ENCODE data around the gene RSPH1. TPM values are rescaled to one million over a fixed set of nuclear protein-coding genes. Genes with fewer than 3 reads are reported as not detected.

The RSPH1 gene
- total RNA-seq, 2 donors from 2014 or later = 0.19 TPM; not detected in 1

- DNase-seq (ENCODE audit: low spot score) = peak; percentile 61
- intact Hi-C loops (cut with DNase I) = no loop called here
These were observed 37.4 kb upstream of the RSPH1 start for GRCh38 chr21:42533306-42533962.

- intact Hi-C loops (cut with DNase I) = no loop called here
- DNase-seq (ENCODE audit: low spot score) = peak; percentile 94
These were observed 36.6 kb upstream of the RSPH1 start for GRCh38 chr21:42532466-42533181.

- no peak for DNase-seq (ENCODE audit: low spot score)
- intact Hi-C loops (cut with DNase I) = no loop called here
These were observed 35.7 kb upstream of the RSPH1 start for GRCh38 chr21:42531771-42532170.

DNA sequence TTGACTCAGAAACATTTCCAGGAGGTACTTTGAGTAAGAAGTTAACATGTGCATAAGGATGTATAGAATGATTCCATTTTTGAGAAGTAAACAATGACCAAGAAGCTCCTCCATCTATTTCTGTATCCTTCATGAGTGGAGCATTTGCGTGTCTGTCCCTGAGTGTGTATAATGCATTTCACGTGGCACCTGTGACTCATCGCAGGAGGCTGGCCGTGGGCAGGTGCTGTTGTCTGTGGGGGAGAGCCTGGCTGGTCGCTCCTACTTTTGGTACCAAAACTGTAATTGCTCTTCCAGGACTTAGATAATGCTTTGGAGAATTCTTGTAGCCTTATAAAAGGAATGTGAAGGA lies 34.1 kb upstream of the RSPH1 start:
- intact Hi-C loops (cut with DNase I) = no loop called here
- no peak for DNase-seq (ENCODE audit: low spot score)

GRCh38 chr21:42527489-42528158 lies 31.6 kb upstream of the RSPH1 start:
- DNase-seq (ENCODE audit: low spot score) = no peak
- intact Hi-C loops (cut with DNase I) = no loop called here

DNA sequence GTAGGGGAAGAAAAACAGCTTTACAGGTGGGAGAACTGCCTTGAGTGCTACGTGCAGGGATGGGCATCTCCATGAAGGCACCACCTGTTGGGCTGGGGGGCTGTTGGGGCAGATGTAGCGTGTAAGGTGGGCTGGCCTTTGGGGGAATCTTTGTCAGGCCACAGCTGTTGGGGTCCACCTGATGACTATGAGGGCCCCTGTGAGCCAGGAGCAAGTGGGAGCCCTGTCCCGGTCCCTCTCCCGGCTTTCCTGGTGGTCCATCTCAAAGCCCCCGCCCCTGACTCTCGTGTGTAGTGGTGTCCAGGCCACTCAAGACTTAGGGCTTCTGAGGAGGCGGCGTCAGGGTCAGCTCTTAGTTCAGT lies 31.1 kb upstream of the RSPH1 start:
- no peak for DNase-seq (ENCODE audit: low spot score)
- intact Hi-C loops (cut with DNase I) = no loop called here

DNA sequence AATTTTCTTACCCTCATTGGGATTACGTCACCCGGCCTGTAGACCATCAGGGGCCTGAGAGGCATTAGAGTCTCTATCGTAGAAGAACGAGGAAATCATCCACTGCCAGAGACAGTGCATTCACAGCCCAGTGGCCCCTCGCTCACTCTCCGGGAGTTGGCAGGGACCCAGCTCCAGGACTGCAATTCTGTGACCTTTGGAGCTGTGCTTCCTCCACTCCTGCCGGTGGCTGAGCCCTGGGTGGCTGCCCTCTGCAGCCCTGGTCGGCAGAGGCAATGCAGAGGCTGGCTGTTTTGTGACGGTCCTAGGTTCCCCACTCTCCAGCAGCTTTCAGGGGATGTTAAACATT lies 30.3 kb upstream of the RSPH1 start:
- no peak for DNase-seq (ENCODE audit: low spot score)
- intact Hi-C loops (cut with DNase I) = no loop called here

GRCh38 chr21:42525676-42526378 lies 29.8 kb upstream of the RSPH1 start:
- intact Hi-C loops (cut with DNase I) = no loop called here
- no peak for DNase-seq (ENCODE audit: low spot score)

DNA sequence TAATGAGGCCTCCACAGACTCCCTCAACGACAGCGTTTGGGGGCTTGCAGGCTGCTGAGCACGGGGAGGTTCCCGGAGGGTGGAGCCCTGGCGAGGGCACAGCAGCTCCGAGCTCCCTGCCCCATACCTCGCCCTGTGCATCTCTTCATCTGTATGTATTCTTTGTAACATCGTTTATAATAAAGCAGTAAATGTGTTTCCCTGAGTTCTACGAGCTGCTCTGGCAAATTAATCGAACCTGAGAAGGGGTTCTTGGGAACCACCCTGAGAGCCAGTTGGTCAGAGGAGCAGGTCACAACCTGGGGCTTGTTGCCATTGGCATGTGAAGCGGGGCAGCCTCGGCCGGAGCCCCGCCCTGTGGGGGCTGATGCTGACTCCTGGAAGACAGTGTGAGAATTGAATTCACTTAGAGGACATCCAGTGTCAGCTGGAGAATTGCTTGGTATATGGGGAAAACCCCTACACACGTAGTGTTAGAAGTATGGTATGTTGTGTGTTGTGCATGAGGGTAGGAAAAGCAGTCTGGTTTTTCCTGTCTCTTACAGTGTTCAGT lies 29.1 kb upstream of the RSPH1 start:
- intact Hi-C loops (cut with DNase I) = no loop called here

DNA sequence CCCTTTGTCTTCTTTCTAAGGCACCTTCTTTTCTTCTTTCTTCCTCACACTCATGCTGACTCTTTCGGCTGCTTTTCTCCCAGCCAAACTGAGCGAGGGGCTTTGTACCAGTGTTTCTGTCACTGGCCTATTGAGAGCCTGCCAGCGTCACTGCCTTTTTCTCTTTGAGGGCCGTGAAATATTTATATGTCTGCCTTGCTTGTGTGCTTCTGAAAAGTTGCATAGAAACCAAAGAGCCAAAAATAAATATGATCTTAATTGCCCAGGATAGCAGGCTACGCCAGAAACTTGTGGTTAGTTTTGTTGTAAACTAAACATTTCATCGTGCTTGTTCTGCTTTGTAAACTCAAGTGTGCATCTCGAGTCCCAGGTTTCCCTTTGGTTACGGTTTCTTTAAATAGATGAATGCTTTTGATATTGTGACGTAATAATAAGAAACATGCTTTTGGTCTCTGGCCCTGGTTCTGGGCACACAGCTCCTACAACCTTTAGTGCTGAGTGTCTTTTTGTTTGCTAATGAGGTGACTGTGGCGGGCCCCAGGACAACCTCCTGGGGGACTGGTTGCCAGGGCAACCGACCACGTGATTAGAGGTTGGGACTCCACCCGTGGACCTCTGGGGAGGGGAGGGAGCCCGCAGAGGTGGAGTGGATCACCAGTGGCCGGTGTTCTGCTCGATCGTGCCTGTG lies 28.5 kb upstream of the RSPH1 start:
- intact Hi-C loops (cut with DNase I) = no loop called here

More for the DNA sequence above, 29.1 kb upstream of the RSPH1 start:
- no peak for DNase-seq (ENCODE audit: low spot score)

DNA sequence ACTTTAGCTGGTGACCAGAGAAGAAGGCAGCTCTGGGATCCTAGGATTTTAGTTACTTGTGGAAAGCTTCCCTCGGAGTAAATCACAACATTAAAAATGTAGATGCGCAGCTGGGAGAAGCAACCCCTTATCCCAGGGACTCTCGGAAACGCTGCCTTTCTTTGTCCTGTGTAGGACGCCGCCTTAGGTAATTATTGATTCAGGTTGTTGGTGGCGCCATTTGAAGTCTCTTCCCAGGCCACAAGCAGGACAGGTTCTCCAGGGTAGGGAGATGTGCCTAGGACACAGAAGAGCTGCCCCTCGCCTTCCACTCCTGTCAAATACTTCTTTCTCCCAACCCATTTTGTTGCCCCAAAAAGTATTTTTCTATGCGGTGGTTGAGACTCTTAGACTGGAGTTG lies 27.9 kb upstream of the RSPH1 start:
- intact Hi-C loops (cut with DNase I) = no loop called here

More for the DNA sequence above, 28.5 kb upstream of the RSPH1 start:
- no peak for DNase-seq (ENCODE audit: low spot score)

DNA sequence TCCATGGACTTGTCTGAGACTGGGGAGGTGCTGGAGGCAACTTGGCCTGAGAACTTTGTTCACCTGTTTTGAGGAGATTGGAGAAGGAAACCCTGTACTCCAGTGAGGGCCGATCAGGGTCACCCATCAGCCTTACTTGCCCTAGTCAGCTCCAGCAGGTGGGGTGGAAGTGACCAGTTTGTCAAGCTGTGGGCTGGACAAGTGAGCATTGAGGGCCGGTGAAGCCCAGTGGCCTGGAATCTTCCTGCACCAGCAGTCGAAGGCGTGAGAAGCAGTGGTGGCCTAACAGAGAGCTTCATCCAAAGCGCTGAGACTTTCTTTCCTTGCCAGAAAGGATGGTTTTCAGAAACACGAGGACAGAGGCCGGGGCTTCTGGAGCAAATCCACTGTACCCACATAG lies 27.2 kb upstream of the RSPH1 start:
- no peak for DNase-seq (ENCODE audit: low spot score)
- intact Hi-C loops (cut with DNase I) = no loop called here

More for the DNA sequence above, 27.9 kb upstream of the RSPH1 start:
- no peak for DNase-seq (ENCODE audit: low spot score)

GRCh38 chr21:42522771-42523170 lies 26.7 kb upstream of the RSPH1 start:
- intact Hi-C loops (cut with DNase I) = no loop called here
- no peak for DNase-seq (ENCODE audit: low spot score)

DNA sequence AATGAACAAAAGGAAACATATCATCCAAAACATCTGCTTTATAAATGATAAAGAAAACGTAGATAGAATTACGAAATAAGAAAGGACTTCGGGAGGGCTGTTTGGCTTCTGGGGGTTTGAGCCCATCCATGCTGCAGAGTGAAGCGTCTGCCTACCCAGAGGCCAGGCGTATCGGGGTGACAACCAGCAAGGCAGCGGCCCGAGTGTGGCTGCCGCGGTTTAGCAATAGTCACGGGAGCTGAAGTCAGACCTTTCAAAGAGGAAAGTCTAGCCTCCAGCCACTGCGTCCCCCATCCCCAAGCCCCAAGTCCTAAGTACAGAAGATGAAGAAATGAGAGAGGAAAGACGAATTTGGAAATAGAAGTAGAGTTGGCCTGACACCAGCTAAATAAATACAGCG lies 26.2 kb upstream of the RSPH1 start:
- intact Hi-C loops (cut with DNase I) = no loop called here
- no peak for DNase-seq (ENCODE audit: low spot score)

DNA sequence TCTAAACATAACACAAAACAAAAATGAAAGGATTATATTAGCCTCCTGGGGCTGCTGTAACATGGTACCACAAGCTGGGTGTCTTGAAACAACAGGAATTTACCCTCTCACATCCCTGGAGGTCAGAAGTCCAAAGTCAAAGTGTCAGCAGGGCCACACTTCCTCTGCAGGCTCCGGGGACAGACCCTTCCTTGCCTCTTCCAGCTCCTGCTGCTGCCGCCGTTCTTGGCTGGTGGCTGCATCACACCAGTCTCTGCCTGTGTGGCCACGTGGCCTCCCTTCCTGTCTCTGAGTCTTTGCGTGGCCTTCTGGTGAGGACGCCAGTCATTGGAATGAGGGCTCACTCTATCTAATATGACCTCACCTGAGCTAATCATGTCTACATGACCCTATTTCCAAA lies 25.8 kb upstream of the RSPH1 start:
- no peak for DNase-seq (ENCODE audit: low spot score)
- intact Hi-C loops (cut with DNase I) = no loop called here

GRCh38 chr21:42521384-42521783 lies 25.4 kb upstream of the RSPH1 start:
- DNase-seq (ENCODE audit: low spot score) = no peak
- intact Hi-C loops (cut with DNase I) = no loop called here

DNA sequence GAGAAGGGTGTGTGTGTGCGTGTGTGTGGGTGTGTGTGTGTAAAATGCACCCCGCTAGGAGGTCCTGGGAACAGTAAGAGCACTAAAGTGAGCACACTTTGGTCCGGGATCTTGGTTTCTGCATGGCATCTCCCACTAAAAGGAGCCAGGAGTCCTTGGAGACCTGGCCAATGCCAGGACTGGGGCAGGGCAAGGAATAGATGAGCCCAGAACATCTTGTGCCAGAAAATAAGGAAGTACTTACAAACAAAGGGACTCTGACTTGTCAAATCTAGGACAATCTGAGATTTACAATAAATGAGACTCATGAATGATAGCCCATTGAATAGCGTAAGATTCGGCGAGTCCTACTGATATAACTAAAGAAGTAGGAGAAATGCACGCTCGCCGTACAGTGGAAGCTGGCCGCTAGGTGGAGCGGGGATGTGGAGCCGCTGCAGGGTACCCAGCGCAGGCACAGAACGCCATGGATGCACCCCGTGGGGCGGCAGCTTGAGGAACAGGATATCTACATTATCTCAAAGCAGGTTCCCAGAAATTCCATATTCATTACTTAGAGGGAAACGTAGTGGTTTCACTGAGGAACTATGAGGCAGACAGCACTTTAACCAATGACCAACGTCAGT lies 24.7 kb upstream of the RSPH1 start:
- no peak for DNase-seq (ENCODE audit: low spot score)
- intact Hi-C loops (cut with DNase I) = no loop called here

- no peak for DNase-seq (ENCODE audit: low spot score)
- intact Hi-C loops (cut with DNase I) = no loop called here
These were observed 22.6 kb upstream of the RSPH1 start for GRCh38 chr21:42518626-42519025.

GRCh38 chr21:42518215-42518614 lies 22.2 kb upstream of the RSPH1 start:
- intact Hi-C loops (cut with DNase I) = no loop called here
- no peak for DNase-seq (ENCODE audit: low spot score)

Measured in posterior vena cava (tissue), 2 donors.